NCI-H2227 treated with DMSO at 0.1 percent for 48 hours (cell line): ENCODE data around the gene FGR.
A peak's percentile ranks its signal among the peaks of the same experiment; 100 is the strongest.

Experiments
- DNase-seq: peaks from one replicate; lab custom pipeline; 2025; lab: John Stamatoyannopoulos, UW

FGR gene

GRCh38 chr1:27600498-27601175 is 34.3 kb downstream of the FGR start:
- DNase-seq, result no peak

DNA sequence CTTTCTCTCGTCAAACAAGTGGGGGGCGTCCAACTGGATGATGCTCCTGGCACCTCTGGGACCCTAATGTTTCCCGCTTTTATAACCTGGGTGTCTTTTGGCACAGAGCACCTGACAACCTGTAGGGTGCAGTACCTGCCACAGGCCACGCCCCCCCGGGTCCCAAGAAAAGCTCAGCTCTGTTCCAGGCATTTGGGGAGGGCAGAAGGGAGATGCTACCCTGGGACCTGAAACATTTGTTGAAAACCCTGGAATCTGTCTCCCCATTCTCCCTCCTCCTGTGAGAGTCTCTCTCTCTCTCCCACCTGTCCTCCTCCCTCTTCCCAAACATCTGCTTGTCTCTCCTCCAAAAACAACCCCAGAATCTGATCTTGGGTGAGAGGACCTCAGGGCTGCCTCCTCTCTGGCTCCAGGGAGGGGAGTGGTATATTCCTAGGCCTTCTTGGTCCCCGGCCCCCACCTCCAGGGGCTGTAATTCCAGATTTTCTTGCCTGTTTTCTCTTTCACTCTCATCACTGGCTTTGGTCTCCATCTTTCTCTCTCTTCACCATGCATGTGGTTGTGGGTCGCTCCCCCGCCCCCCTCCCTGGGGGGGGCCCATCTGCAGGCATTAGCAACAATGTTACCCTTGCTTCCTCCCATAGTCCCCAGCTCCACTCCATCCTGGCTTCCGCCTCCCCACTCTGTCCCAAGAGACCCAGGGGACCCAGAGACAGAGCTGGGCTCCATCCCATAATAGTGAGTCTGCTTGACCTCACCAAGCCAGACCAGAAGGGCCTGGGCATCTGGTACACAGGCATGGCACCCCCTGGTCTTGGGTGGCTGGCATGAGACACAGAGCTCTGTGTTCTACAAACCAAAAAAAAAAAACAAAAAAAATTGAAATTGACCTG is 35.1 kb downstream of the FGR start:
- no peak for DNase-seq

DNA sequence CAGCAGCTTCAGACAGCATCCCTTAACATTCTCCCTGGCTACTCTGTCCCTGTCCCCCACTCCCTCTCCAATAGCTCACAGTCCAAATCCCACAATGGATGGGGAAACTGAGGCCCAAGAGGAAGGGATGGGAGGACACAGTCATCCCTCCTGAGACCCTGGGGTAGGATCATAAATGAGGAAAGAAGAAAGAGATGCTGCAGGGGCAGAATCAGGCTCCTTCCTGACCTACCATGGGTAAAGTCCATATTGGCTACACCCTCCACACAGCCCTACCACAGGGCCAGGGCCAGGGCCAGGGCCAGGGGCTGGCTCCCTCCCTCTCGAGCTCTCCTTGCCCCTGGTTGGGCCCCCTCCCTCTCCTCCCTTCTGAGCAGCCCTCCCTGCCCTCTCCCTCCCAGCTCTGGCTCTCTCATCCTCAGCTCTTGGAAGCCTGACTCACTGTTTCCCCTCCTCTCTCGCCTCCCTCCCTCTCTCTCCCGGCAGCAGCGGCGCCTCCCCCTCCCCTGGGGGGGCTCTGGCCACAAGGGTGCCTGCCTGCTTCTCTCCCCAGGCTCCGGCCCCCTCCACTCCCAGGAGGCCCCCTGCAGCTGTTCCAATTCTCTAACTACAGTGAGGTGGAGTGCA is 36.0 kb downstream of the FGR start:
- peak; percentile 31 for DNase-seq

DNA sequence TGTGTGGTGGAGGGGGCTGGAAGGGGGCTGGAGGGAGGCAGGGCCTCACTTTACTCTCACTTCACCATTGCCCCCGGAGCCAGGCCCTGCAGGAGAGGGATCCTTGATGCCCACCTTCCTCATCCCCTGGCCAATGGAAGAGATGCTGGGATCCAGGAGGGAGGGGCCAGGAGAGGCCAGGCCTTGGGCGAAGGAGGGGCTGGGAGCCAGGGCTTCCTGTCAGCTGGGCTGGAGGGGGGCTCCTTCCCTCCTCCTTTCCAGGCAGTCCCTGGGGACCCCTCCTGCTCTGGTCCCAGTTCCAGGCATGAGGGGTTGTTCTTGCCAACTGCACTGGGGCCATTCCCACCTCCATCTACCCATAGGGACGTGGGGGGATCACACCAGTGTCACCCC is 36.7 kb downstream of the FGR start:
- no peak for DNase-seq

GRCh38 chr1:27597516-27598294 is 37.3 kb downstream of the FGR start:
- no peak for DNase-seq

DNA sequence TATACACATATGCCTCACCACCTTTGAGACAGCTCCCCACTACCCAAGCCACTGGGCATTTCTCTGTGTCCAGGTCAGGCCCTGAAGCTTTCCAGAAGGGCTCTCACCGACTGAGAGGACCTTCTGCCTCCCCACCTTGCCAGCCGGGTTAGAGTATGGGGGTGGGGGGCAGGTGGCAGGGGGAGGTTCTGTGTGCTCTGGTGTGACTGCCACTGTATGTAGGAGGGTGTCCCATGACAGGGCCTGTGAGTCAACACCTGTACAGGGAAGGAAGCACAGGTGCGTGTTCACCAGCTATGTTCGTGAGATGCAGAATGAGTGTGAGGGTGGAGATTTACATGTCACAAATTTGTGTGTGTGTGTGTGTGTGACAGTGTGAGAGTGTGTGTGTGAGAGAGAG is 38.0 kb downstream of the FGR start:
- DNase-seq, result no peak

- DNase-seq, result no peak
These were observed 38.7 kb downstream of the FGR start for GRCh38 chr1:27596261-27596660.

GRCh38 chr1:27595597-27595996 is 39.4 kb downstream of the FGR start:
- no peak for DNase-seq

DNA sequence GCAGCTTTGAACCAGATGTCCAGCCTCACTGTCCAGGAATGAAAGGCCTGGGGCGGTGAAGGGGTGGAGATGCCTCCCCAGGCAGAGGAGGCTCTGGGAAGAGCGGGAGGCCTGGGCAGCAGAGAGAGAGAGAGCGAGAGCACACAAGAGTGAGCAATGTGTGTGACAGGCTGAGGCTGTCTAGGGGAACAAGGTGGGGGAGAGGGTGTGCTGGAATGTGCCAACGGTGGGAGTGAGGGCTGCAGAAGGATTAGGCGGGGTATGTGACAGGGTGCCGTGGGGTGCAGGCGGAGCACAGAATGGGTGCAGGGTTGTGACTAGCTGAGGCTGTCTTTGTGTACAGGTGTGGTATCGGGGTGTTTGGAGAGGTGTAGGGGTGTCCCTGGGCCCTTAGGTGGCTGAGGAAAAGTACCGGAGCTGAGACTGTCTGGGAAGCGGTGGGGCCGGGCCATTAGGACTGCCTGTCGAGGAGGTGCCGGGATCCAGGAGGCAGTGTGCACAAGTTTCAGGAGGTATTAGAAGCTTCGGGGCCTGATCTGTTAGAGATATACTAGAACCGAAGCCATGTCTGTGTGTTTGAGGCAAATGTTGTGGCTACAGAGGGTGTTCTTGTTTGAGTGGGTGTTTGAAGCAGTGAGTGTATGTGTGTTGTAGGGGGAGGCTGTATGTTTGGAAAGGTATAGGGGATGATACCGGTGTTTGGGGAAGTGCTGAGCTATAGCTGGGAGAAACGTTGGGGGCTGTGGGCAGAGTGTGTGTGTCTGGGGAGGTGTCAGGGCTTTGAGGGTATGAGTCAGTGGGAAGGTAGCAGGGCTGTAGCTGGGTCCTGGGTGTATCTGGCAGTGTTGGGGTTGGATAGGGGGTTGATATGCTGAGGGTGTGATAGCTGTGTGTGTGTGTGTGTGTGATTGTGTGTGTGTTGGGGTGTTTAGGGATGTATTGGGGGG is 40.1 kb downstream of the FGR start:
- no peak for DNase-seq

DNA sequence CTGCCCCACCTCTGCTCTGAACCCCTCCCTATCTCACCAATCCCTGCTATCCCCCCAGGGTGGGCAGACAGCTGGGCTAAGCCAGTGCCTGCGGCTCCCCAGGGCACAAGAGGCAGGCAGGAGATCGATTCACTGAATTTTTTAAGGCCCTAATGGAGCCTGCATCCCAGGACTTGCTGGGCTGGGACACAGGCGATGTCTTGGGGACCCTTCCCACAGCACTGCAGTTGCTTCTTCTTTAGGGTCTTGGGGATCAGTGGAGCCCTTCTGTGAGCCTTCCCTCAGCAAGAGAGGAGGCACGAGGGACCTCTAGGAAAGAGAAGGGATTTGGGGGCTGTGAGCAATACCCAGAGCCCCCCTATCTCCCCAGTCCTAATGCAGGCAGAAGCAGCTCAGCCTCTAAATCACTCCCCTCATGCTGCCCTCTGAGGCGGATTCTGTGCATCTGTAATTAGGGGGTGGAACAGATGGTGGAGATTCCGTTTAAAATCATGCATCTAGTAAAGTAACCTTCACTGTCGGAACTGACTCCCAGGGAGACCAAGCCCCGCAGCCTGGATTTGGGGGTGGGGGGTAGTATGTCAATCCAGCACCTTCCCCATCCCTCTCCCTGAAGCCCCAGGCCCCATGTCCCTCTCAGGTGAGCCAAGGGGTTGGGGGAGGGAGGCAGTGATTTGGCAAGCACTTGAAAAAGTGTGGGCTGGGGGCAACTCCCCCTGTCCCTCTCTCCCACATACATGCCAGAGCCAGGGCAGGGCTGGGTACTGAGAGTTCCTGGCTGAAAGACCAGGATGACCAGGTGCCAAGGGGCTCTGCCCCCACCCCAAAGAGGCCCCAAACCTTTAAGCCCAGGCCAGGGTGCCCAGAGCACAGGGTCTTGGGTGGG is 41.1 kb downstream of the FGR start:
- peak; percentile 62 for DNase-seq

DNA sequence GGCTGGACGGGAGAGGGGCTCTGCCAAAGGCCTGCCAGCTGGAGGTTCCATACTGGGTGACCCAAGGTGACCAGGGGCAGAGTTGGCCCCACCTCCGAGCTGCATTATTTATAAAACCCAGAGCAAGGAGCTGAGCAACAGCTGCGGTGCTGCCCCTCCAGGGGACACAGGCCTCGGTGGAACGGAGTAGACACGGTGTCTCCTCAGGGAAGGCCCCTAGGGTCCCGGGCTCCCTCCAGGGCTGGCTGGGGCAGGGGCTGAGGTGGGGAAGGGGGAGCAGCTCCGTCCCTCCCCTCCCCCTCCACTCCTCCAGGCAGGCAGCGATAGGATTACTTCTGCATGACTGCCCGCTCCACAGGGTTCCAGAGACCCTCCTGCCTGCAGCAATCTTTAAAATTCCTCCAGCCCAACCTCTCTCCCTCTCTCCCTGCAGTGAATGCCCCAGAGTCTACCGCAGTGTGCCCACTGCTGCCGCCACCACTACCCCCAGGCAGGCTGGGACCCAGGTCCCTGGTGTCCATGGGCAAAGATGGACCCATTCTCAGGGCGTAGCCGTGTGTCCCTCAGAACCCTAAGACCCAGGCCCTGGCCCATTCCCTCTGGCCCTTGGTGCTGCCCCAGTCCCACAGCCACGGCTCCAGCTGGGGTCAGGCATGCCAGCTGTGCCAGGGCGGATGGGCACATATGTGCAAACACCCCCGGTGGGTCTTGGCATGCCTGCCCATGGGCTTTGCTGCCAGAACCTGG is 41.9 kb downstream of the FGR start:
- no peak for DNase-seq

- DNase-seq, result no peak
These were observed 42.6 kb downstream of the FGR start for GRCh38 chr1:27592232-27592930.

- no peak for DNase-seq
These were observed 43.4 kb downstream of the FGR start for GRCh38 chr1:27591622-27592021.

GRCh38 chr1:27590917-27591508 is 44.0 kb downstream of the FGR start:
- DNase-seq, result no peak

DNA sequence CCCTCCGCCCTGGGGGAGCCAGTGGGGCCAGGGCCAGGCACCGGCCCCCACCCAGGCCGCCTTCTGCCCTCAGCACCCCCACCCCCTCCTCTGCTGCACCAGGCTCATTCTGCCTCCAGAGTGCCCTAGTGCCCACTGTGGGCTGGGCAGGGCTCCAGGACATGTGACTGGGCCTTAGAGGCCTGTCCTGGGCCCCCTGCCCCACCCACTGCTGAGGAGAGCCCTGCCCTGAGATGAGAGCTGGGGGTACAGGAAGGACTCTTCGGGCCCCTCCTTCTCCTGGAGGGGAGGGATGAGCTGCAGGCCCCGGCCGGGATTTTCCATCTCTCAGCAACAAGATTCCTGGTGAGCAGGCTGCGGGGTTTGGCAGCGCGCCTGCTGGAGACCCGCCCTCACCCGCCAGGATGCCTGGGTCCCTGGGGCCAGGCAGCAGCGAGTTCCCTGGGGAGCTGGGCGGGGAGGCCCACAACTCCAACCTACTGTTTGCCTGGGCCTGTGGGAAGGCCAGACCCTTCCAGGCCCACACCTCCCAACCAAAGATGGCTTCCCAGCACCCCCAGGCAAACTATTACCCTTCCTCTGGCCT is 45.1 kb downstream of the FGR start:
- no peak for DNase-seq

DNA sequence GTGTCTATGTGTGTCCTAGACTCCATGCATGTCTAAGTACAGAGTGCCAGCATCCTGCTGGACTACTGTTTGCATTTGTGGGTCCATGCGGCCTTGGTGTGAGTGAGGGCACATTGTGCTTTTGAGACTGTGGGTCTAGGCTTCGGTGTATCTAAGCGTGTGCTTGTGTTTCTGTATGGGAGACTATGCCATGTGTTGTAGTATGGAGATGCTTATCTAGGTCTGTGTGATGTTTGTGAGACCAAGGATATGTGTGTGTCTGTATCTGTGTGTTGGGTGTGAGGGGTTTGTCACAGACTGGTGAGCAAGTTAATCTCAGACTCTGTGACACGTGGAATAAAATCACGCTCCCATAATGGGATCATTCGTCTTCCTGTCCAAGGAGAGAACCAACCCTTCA is 45.5 kb downstream of the FGR start:
- no peak for DNase-seq

DNA sequence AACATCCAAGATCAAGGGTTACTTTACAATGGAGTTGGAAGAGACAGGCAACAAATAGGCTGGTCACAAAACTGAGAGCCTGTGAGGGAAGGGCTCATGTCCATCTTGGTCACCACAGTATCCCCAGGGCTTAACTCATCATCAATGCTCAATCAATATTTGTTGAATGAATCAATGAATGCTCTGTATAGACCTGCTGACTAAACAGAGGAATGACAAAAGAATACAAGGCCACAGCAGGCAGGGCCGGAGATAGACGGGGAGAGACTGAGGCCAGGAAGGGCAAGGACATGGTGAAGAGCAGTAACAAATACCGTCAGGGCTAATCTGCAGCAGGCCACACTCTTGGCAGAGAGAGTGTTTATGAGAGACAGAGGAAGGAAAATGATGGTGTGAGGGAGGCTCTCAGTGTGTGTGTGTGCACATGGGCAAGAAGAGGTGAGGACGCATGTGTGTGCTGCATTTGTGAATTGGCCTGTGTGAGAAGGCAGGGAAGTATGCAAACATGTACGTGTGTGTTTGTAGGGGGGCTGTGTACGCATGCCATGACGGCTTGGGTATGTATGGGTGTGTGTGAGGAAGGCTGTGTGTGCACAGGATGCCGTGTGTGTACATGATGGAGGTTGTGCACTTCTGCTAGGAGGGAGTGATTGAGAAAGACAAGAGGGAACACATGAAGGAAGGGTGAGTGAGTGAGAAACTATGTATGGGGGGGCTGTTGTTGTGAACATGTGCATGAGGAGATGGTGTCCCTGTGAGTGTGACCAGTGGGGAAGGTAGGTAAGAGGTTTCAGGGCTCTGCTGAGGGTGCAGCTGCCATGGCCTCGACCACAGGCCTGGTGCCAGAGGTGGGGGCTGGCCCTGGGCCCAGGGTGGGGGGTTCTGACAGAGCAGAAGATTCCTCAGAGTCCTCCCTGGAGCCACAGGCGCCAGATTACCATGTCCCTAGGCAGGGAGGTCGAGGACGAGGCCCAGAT is 46.4 kb downstream of the FGR start:
- no peak for DNase-seq
